HG03460 (cell line): ENCODE measurements around the gene ZNF346.
"Not testable (repeated sequence)": the region's sequence is repeated elsewhere in the genome, so short reads cannot be mapped to it uniquely, and the experiment has no call there.

ENCODE experiments used
- ATAC-seq: cut with Tn5 transposase; IDR thresholded peaks from one replicate; pipeline ENCODE4 v1.9.1; 2021; ENCODE audit not compliant: unreplicated experiment

Gene ZNF346

GRCh38 chr5:177008716-177009115 lies 13.8 kb upstream of the ZNF346 start:
- ATAC-seq = no peak

GRCh38 chr5:177010153-177010552 lies 12.3 kb upstream of the ZNF346 start:
- ATAC-seq = no peak

DNA sequence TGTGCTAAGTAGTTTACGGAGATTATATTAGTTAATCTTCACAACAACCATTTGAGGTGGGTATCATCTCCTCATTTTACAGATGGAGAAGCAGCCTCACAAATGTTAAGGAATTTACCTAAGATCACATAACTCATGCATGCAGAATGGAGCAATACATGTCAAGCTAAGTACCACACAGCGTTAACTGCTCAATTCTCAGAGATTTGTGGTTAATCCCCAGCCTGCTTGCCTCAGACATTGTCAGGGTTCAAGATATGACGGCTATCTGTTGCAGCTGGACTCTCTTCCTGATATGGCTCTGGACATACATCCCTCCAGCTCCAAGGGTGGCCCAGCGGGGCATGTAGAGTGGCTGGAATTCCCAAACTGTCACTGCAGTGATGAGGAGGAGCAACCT lies 7.3 kb upstream of the ZNF346 start:
- no peak for ATAC-seq

DNA sequence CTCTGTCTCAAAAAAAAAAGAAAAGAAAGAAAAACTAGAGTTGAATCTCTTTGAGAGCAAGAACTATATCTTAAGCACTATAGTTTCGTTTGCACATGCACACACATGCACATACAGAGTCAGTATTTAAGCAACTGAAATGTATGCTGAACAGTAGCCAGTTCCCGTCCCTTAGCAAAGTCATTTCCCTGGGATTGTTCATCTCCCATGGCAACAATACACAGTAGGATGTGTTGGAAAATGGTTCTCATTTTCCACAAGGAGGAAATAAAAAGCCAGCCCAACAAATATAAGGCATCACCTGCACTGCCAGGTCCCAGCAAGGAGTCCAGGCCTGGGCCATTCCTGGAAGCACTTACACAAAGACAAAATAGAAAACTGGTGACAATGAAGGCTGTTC lies 4.2 kb upstream of the ZNF346 start:
- no peak for ATAC-seq

DNA sequence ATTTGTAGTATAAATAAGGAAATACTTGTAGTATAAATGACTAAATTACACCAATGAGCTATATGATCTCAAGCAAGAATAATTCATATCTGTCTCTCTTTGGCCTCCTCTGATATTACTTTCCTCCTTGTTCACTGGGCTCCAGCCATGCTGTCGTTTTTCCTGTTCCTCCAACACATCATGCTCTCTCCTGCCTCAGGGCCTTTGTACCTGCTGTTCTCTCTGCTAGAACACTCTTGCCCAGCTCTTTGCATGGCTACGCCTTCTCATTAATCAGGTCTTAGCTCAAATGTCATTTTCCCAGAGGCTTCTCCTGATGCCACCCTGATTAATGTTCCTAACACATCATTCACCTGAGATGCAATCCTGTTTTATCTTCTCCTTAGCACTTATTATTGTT lies 2.5 kb upstream of the ZNF346 start:
- ATAC-seq = no peak

DNA sequence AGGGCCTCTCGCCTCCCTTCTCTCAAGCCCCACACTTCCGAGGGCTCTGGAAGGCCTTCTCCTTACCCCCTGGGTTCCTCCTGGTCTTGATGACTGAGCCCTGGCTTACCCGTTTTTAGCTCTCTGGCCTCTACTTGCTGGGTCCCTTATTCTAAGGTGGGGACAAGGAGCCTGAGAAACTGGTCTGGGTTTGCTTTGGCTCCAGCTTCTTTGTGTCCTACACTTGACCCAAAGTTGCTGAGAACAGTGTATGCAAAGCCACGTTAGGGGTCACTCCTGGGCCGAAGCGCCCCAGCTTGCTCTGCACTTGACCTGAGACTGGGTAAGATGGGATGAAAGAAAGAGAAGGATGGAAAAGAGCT lies 788 bp downstream of the ZNF346 start:
- no peak for ATAC-seq

- ATAC-seq = no peak
Measured at GRCh38 chr5:177024559-177024958, 2.1 kb downstream of the ZNF346 start.

GRCh38 chr5:177025101-177025601 lies 2.7 kb downstream of the ZNF346 start:
- no peak for ATAC-seq

GRCh38 chr5:177027665-177028064 lies 5.2 kb downstream of the ZNF346 start:
- ATAC-seq = no peak

DNA sequence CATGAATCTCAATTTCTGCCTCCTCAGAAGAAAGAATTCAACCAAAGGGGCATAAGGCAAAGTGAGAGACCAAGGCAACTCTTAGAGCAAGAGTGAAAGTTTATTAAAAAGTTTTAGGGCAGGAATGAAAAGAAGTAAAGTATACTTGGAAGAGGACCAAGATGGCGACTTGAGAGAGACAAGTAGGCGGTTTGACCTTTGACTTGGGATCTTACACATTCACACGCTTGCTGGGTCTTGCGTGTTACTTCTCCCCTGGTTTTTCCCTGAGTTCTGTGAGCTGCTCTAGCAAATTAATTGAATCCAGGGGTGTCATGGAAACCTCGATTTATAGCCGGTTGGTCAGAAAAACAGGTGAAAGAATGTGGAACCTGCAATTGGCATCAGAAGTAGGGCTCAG lies 7.0 kb downstream of the ZNF346 start:
- no peak for ATAC-seq

- ATAC-seq = no peak
Measured at GRCh38 chr5:177035976-177036375, 13.5 kb downstream of the ZNF346 start.

GRCh38 chr5:177036443-177036842 lies 13.9 kb downstream of the ZNF346 start:
- no peak for ATAC-seq

- ATAC-seq = no peak
Measured at GRCh38 chr5:177036921-177037320, 14.4 kb downstream of the ZNF346 start.

DNA sequence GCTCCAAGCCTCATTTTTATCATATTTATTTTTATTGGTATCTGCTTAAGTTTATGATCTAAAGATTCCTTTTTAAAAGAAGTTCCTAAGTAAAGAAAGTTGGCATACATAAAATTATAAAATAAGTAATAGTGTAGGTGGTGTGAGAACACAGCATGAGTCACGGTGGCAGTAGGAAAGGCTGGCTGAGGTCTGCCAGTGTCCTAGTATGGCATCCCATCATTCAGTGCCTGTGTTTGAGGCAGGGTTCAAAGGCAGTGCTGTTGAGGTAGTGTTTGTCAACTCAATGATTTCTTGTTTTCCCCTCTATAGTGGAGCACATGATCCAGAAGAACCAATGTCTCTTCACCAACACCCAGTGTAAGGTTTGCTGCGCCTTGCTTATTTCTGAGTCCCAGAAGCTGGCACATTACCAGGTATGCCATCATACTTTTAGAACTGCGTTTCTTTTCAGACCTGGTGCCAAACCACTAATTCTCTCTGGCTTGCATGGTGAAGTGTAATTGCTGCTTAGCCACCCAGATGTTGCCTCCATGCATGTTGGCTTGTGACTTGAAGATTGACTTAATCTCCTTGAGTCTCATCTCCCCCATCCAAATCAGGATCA lies 18.4 kb downstream of the ZNF346 start:
- ATAC-seq = no peak

DNA sequence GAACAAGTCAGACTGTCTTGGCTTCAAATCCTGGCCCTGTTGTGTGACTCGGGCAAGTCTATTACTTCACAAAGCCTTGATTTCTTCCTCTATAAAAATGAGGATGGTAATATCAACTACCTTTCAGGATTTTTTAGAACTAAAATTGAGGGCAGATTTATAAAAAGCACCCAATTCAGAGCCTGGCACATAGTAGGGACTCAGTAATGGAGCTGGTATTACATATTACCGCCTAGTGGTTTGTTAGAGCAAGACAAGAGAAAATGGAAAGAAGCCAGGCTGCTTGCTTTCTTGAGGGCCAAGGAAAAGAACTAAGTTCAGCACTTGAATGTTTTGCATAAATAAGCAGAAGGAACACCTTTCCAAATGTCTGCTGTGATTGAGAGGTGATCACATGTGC lies 19.4 kb downstream of the ZNF346 start:
- ATAC-seq = no peak

DNA sequence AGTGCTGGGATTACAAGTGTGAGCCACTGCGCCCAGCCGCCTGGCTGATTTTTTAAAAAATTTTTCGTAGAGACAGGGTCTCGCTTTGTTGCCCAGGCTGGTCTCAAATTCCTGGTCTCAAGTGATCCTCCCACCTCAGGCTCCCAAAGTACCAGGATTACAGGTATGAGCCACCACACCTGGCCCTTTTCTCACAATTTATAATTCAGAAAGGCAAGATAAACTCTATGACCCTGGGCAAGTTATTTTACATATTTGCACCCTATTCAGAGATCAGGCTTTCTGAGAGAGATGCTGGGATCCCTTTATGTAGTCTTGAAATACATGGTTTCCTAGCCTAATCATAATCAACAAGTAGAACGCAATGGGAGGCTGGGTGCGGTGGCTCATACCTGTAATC lies 20.6 kb downstream of the ZNF346 start:
- no peak for ATAC-seq

DNA sequence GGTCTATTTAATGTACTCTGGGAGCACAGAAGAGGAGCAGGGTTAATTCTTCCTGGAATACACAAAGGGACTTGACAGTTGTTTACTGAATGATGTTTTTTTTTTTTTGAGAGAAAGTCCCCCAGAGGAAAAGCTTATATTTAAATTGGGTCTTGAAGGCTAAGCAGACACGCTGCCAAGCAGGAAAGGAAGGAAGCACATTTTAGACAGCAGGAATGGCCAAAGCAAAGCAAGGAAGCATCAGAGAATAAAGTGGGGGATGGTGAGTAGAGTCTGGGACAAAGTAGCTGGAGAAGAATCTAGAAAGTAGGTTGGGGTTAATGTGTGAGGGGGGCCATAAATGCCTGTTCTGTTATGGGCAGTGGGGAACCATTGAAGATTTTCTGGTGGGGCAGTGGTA lies 21.5 kb downstream of the ZNF346 start:
- ATAC-seq = no peak

DNA sequence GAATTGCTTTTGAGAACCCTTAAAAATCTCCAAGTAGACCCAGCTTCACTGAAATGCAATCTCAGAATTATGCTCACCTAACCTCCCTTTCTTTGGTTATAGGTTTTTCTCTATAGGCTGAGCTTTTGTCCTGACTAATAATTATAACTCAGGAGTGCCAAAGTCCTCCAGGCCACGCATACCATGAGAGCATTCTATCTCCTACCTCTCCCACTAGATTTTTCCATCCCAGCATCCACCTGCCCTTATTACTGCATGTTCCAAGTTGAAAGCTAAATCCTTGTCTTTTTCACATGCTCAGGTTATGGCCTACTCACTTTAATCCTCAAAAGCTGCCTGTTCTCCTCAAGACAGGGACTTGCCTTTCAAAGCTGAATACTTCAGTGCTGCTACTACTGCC lies 22.1 kb downstream of the ZNF346 start:
- no peak for ATAC-seq

GRCh38 chr5:177045631-177046030 lies 23.1 kb downstream of the ZNF346 start:
- no peak for ATAC-seq

DNA sequence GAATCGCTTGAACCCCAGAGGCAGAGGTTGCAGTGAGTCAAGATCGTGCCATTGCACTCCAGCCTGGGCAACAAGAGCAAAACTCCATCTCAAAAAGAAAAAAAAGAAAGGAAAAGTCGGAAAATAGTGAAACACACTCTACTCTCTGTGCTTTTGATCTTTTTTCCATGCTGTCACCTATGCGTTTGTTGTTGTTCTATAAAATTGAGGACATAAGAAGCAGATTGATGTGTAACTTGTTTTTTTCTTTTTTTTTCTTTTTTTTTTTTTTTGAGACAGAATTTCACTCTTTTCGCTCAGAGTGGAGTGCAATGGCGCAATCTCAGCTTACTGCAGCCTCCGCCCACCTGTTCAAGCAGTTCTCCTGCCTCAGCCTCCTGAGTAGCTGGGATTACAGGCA lies 26.0 kb downstream of the ZNF346 start:
- not testable (repeated sequence) for ATAC-seq

DNA sequence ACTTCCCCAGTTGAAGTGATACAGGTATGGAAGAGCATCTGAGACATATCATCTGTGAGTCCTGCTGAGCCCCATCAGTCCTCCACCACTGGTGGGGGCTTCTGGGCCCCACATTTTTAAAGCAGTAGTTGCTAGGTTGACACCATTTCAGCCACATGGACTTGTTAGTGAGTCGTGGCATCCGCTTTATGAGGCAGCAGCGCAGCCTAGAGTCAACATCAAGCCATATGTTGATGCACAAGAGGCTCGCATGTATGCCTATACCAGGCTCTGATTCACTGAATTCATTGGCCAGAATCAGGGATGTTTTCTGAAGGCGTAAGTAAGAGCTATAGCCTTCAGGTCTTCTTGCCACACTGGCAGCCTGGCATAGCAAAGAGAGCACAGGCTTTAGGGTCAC lies 26.8 kb downstream of the ZNF346 start:
- ATAC-seq = no peak

DNA sequence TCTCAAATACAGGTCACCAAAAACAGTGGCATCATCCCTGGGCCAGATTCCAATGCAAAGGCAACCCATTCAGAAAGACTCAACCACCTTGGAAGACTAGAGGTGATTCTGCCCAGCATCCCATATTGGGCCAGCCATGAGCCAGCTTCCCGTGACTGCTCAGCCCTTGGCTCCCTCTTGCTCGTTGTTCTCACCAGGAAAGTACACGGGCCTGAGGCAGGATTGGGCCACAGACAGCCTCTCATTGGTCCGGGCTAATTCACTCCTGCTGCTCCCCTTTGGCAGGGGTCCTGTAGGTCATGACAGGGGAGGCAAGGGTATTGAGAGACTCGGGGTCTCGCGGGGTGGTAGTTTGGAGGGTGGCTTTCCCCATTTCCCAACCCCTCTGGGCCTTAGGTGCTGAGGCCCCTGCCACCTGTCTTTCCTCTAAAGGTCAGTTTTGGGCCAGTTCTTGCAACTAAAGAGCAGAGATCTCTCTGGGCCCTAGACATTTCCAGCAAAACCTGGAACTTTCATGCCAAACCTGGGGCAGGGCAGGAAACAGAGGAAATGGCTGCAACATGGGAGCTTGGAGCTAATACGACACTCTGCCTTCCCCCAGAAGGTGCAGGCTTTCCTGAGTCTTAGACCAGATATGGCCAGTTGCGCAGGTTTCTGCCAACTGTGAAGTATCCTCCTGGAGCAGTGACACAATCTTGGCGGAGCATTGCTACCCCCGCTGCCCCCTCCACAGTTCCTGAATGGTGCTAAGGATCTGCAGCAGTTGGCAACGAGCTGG lies 42.2 kb downstream of the ZNF346 start:
- ATAC-seq = no peak

- ATAC-seq = no peak
Measured at GRCh38 chr5:177065491-177065890, 43.0 kb downstream of the ZNF346 start.
